ENCODE results near the gene TMEM218. TPM values are rescaled to one million over a fixed set of nuclear protein-coding genes. Genes with fewer than 3 reads are reported as not detected.

TMEM218 gene
- polyA plus RNA-seq (2013) = 37.1 TPM

DNA sequence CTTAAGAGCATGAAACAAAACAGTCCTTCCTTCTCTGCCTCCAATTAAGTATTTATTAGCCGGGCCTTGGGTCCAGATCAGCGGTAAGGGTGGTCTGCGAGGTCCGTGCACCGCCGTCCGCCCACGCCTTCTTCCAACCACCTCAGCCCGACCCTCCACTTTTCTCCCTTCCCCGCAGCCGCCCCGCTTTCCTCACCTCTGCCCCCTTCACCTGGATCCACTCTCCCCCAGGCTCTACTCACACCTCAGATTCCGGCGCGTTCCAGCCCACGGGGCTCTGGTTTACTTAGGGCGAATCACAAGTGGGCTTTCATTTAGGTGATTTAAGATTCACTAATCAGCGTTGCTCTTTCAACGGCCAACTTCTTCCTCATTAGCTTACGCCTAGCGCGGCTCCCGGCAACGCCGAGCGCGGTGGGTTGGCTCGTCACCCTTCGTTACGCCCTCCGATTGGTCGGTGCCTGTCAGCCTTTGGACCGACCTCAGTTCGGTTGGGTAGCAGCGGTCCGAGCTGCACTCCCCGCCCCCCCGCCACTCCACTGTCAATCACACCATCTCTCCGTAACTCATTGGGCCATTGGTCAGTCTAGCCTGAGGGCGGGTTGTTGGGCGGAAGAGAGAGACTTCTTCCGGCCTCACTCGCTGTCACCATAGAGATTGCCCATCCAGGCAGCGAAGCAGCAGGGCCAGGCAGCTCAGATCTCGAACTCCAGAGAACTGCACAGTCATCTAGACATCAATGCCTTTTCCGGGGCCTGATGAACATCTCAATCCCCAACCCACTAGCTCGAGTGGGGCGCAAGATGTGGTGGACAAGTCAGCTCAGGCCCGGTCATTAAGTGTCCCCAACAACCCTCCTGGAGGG, at the start of gene TMEM218:
Gene TMEM218, minus strand, starts transcription at position 284 of the 865 bp plus-strand sequence. CDS start 9,385 bp downstream, outside the sequence.
- ChIA-PET POLR2A (interaction anchor here (0.6 kb wide), 1 partner anchor 57 kb away, joined by 9 read pairs; no protein-coding TSS in a partner anchor), CTCF (interaction anchor here (0.6 to 2.6 kb wide), 9 partner anchors 10 to 274 kb away, joined by 3 to 12 read pairs (median 6); no protein-coding TSS in a partner anchor)
- no peaks in the 10 kb centered on the region for H3K36me3 ChIP-seq (ENCODE audit: control insufficient read depth in 4 of 4, insufficient read depth in 4 of 4, low read length in 3 of 4)
- peaks cover 0 to 2% (median 0%) of the 10 kb centered on the region in 5 experiments for H3K9me3 ChIP-seq (ENCODE audit: control extremely low read depth in 1 of 5, control insufficient read depth in 4 of 5, insufficient read depth in 2 of 5, low read depth in 1 of 5, low read length in 4 of 5)
- no peaks in the 10 kb centered on the region for H3K27me3 ChIP-seq (replicated peaks in 2 of 5; ENCODE audit: control insufficient read depth in 4 of 5, insufficient read depth in 5 of 5, low read length in 4 of 5)
- peaks cover 9 to 14% (median 12%) of the 10 kb centered on the region in 4 experiments for H3K4me1 ChIP-seq (ENCODE audit: control extremely low read depth in 1 of 4, control insufficient read depth in 4 of 4, insufficient read depth in 4 of 4, low read length in 3 of 4)
- DNase-seq = peak; percentile 98 to 99 (median 99)
- H3K27ac ChIP-seq (ENCODE audit: insufficient read depth in 1 of 2, low read depth in 1 of 2, low read length in 2 of 2, poor library complexity in 1 of 2, severe bottlenecking in 2 of 2) = peak within 1 kb of the TSS; percentile 71 to 83
- 6% methylated on average over 39 of the region's 49 CpGs for WGBS (ENCODE audit: insufficient coverage)
- H3K4me3 ChIP-seq (ENCODE audit: control insufficient read depth in 1 of 7, extremely low read depth in 1 of 7, insufficient read depth in 4 of 7, low read depth in 2 of 7, low read length in 6 of 7) = peak within 1 kb of the TSS; percentile 70 to 95 (median 89)

DNA sequence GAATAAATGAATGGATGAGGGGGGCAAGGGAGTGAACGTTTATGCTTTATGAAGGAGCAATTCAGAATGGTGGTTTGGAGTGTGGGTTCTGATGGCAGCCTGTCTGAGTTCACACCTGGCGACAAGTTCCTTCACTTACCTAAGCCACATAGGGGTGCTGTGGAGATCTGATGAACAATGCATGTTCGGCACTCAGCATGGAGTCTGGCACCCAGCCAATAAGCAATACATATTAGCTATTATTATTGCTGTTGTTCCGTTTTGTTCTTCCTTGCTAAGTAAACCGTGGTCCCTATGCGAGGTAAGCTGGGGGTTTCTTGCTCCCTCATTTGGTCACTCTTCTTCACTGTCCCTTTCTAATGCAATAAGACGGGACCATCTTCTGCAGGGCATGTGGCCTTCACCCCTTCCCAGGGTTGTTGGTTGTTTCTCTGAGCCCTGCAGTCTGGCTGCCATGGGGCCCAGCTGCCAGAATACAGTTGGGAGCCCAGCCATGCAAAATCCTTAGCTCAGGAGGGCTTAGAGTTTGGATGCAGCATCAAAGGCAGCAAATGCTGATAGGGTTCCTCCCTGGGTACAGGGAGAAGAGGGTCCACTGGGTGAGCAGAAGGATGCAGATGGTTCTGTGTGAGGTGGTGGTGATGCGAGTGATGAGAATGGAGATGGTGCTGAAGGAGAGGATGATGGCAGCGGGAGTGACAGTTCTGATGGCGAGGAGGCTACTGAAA, 46.7 kb upstream of the TMEM218 start:
- WGBS (ENCODE audit: insufficient coverage) = 98% methylated on average over 8 of the region's 10 CpGs
- H3K36me3 ChIP-seq (ENCODE audit: control insufficient read depth in 4 of 4, insufficient read depth in 4 of 4, low read length in 3 of 4) = no peaks in the 10 kb centered on the region
- CTCF ChIA-PET = interaction anchor here (1.1 to 2.1 kb wide), 2 partner anchors 16 to 67 kb away, joined by 5 to 6 read pairs; no protein-coding TSS in a partner anchor
- H3K27ac ChIP-seq (ENCODE audit: insufficient read depth in 1 of 2, low read depth in 1 of 2, low read length in 2 of 2, poor library complexity in 1 of 2, severe bottlenecking in 2 of 2) = no peak overlapping the region
- no peak for DNase-seq
- no peaks in the 10 kb centered on the region for H3K9me3 ChIP-seq (ENCODE audit: control extremely low read depth in 1 of 5, control insufficient read depth in 4 of 5, insufficient read depth in 2 of 5, low read depth in 1 of 5, low read length in 4 of 5)
- no peak overlapping the region for H3K4me3 ChIP-seq (ENCODE audit: control insufficient read depth in 1 of 7, extremely low read depth in 1 of 7, insufficient read depth in 4 of 7, low read depth in 2 of 7, low read length in 6 of 7)
- peaks cover 8 to 41% (median 28%) of the 10 kb centered on the region in 5 experiments for H3K27me3 ChIP-seq (replicated peaks in 2 of 5; ENCODE audit: control insufficient read depth in 4 of 5, insufficient read depth in 5 of 5, low read length in 4 of 5)
- POLR2A ChIA-PET = no interaction called here
- no peaks in the 10 kb centered on the region for H3K4me1 ChIP-seq (ENCODE audit: control extremely low read depth in 1 of 4, control insufficient read depth in 4 of 4, insufficient read depth in 4 of 4, low read length in 3 of 4)

DNA sequence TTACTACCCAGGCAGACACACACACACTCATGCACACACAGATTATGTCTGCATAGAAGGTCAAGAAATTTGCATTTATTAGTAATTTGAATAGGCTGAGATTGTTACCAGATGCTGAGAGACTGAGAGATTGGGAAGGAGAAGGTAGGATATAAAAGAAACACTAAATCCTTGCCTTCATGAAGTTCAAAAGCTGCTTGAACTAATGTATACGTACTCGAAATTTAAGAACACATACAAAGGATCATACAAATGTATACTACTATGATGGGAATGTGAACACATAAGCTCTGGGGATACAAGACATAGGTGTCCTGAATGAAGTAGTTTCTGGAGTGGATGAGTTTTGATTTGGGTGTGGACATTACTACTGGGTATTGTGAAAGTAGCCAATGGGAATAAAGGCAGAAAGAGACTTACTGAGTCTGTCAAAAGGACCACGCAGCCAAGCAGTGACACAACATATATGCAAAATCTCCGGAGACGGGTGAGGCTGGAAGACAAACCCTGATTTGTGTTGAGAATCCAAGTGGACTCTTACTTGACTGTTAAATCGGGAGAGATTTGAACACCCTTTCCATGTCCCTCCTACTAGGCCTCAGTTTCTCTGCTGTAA, 45.8 kb upstream of the TMEM218 start:
- Histone ChIP-seq H3K27me3 (replicated peaks in 2 of 5; ENCODE audit: control insufficient read depth in 4 of 5, insufficient read depth in 5 of 5, low read length in 4 of 5) (peaks cover under 1 to 35% (median 27%) of the 10 kb centered on the region in 5 experiments), H3K4me3 (ENCODE audit: control insufficient read depth in 1 of 7, extremely low read depth in 1 of 7, insufficient read depth in 4 of 7, low read depth in 2 of 7, low read length in 6 of 7) (no peak overlapping the region), H3K36me3 (ENCODE audit: control insufficient read depth in 4 of 4, insufficient read depth in 4 of 4, low read length in 3 of 4) (no peaks in the 10 kb centered on the region), H3K4me1 (ENCODE audit: control extremely low read depth in 1 of 4, control insufficient read depth in 4 of 4, insufficient read depth in 4 of 4, low read length in 3 of 4) (no peaks in the 10 kb centered on the region), H3K27ac (ENCODE audit: insufficient read depth in 1 of 2, low read depth in 1 of 2, low read length in 2 of 2, poor library complexity in 1 of 2, severe bottlenecking in 2 of 2) (no peak overlapping the region), H3K9me3 (ENCODE audit: control extremely low read depth in 1 of 5, control insufficient read depth in 4 of 5, insufficient read depth in 2 of 5, low read depth in 1 of 5, low read length in 4 of 5) (no peaks in the 10 kb centered on the region)
- ChIA-PET CTCF (no interaction called here), POLR2A (no interaction called here)
- 89% methylated on average over 3 of the region's 6 CpGs for WGBS (ENCODE audit: insufficient coverage)
- no peak for DNase-seq

DNA sequence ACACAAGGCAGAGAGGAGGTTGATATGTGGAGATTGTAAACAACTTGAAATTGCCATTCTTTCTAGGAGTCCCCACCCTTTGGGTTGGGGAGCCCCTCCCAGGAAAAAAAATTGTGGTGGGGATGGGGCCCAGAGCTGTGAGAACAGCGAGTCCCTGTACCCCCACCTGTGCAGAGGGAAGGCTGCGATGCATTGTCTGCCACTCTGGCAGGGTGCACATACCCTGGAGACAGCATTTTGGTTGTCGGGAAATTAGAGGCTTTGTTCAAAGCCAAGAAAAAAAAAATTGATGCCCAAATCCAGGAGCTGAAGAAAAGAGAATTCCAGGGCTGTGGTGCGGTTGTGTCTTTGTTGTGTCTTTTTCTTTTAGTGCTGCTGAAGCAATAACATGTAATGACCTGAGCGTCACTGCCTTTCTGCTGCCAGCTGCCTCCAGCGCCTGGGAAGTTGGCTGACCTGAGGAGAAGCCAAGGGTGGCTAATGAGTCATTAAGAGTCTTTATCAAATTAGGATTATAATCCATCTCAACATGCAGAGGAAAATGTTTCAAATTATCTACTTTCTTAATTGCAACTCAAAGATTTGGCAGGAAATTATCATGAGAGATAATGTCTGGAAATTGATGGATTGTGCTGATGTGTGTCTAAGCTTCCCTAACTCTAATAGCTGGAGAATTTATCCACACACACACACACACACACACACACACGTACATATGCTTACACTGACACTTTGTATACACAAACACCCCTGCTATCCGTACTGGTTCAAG, 45.1 kb upstream of the TMEM218 start:
- Histone ChIP-seq H3K4me1 (ENCODE audit: control extremely low read depth in 1 of 4, control insufficient read depth in 4 of 4, insufficient read depth in 4 of 4, low read length in 3 of 4) (no peaks in the 10 kb centered on the region), H3K9me3 (ENCODE audit: control extremely low read depth in 1 of 5, control insufficient read depth in 4 of 5, insufficient read depth in 2 of 5, low read depth in 1 of 5, low read length in 4 of 5) (peaks cover 0 to under 1% (median 0%) of the 10 kb centered on the region in 5 experiments), H3K36me3 (ENCODE audit: control insufficient read depth in 4 of 4, insufficient read depth in 4 of 4, low read length in 3 of 4) (no peaks in the 10 kb centered on the region), H3K27ac (ENCODE audit: insufficient read depth in 1 of 2, low read depth in 1 of 2, low read length in 2 of 2, poor library complexity in 1 of 2, severe bottlenecking in 2 of 2) (no peak overlapping the region), H3K27me3 (replicated peaks in 2 of 5; ENCODE audit: control insufficient read depth in 4 of 5, insufficient read depth in 5 of 5, low read length in 4 of 5) (peaks cover 0 to 34% (median 21%) of the 10 kb centered on the region in 5 experiments), H3K4me3 (ENCODE audit: control insufficient read depth in 1 of 7, extremely low read depth in 1 of 7, insufficient read depth in 4 of 7, low read depth in 2 of 7, low read length in 6 of 7) (no peak overlapping the region)
- 97% methylated on average over 5 of the region's 8 CpGs for WGBS (ENCODE audit: insufficient coverage)
- no peak for DNase-seq
- ChIA-PET CTCF (no interaction called here), POLR2A (no interaction called here)

DNA sequence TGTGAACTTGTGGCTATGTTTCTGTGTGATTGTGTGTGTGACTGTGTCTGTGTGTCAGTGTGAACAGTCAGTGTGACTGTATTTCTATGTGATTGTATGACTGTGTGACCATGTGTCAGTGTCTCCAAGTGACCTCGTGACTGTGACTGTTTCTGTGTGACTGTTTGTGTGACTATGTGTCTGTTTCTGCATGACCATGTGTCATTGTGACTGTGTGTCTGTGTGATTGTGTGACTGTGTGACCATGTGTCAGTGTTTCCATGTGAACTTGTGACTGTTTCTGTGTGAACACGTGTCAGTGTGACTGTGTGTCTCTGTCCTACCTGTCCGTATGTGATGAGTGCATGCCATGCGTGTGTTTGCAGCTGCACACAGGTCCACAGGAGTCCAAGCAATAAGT, 44.3 kb upstream of the TMEM218 start:
- Histone ChIP-seq H3K9me3 (ENCODE audit: control extremely low read depth in 1 of 5, control insufficient read depth in 4 of 5, insufficient read depth in 2 of 5, low read depth in 1 of 5, low read length in 4 of 5) (peaks cover 0 to 4% (median 0%) of the 10 kb centered on the region in 5 experiments), H3K4me3 (ENCODE audit: control insufficient read depth in 1 of 7, extremely low read depth in 1 of 7, insufficient read depth in 4 of 7, low read depth in 2 of 7, low read length in 6 of 7) (no peak overlapping the region), H3K36me3 (ENCODE audit: control insufficient read depth in 4 of 4, insufficient read depth in 4 of 4, low read length in 3 of 4) (no peaks in the 10 kb centered on the region), H3K4me1 (ENCODE audit: control extremely low read depth in 1 of 4, control insufficient read depth in 4 of 4, insufficient read depth in 4 of 4, low read length in 3 of 4) (no peaks in the 10 kb centered on the region), H3K27ac (ENCODE audit: insufficient read depth in 1 of 2, low read depth in 1 of 2, low read length in 2 of 2, poor library complexity in 1 of 2, severe bottlenecking in 2 of 2) (no peak overlapping the region), H3K27me3 (replicated peaks in 2 of 5; ENCODE audit: control insufficient read depth in 4 of 5, insufficient read depth in 5 of 5, low read length in 4 of 5) (peaks cover 0 to 32% (median 20%) of the 10 kb centered on the region in 5 experiments)
- CTCF ChIA-PET = no interaction called here
- WGBS (ENCODE audit: insufficient coverage) = 93% methylated on average over 3 of the region's 4 CpGs
- DNase-seq = no peak
- POLR2A ChIA-PET = no interaction called here

DNA sequence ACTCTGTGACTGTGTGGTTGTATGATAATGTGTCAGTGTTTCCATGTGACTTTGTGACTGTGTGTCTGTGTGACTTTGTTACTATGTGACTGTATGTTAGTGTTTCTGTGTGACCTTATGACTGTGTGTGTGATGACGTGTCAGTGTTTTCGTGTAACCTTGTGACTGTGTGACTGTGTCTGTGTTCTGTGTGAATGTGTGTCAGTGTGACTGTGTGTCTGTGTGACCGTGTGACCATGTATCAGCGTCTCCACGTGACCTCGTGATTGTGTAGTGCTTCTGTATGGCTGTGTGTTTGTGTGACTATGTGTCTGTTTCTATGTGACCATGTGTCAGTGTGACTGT, 43.6 kb upstream of the TMEM218 start:
- ChIA-PET POLR2A (no interaction called here), CTCF (interaction anchor here (1.6 kb wide), 1 partner anchor 12 kb away, joined by 7 read pairs; no protein-coding TSS in a partner anchor)
- 98% methylated on average over 6 of the region's 6 CpGs for whole genome bisulfite sequencing (ENCODE audit: insufficient coverage)
- Histone ChIP-seq H3K27ac (ENCODE audit: insufficient read depth in 1 of 2, low read depth in 1 of 2, low read length in 2 of 2, poor library complexity in 1 of 2, severe bottlenecking in 2 of 2) (no peak overlapping the region), H3K4me3 (ENCODE audit: control insufficient read depth in 1 of 7, extremely low read depth in 1 of 7, insufficient read depth in 4 of 7, low read depth in 2 of 7, low read length in 6 of 7) (no peak overlapping the region), H3K27me3 (replicated peaks in 2 of 5; ENCODE audit: control insufficient read depth in 4 of 5, insufficient read depth in 5 of 5, low read length in 4 of 5) (peaks cover 0 to 32% (median 20%) of the 10 kb centered on the region in 5 experiments), H3K9me3 (ENCODE audit: control extremely low read depth in 1 of 5, control insufficient read depth in 4 of 5, insufficient read depth in 2 of 5, low read depth in 1 of 5, low read length in 4 of 5) (peaks cover 0 to 4% (median 0%) of the 10 kb centered on the region in 5 experiments), H3K36me3 (ENCODE audit: control insufficient read depth in 4 of 4, insufficient read depth in 4 of 4, low read length in 3 of 4) (no peaks in the 10 kb centered on the region), H3K4me1 (ENCODE audit: control extremely low read depth in 1 of 4, control insufficient read depth in 4 of 4, insufficient read depth in 4 of 4, low read length in 3 of 4) (no peaks in the 10 kb centered on the region)
- no peak for DNase-seq
